ENCODE data around the gene SPATA22. TPM values are rescaled to one million over a fixed set of nuclear protein-coding genes. Genes with fewer than 3 reads are reported as not detected.
"Not testable (repeated sequence)": the region's sequence is repeated elsewhere in the genome, so short reads cannot be mapped to it uniquely, and the experiment has no call there.

SPATA22 gene
- total and polyA plus RNA-seq, 2 of the 4 experiments (the other 2 are of a cell fraction) = 0.18 to 0.29 TPM

DNA sequence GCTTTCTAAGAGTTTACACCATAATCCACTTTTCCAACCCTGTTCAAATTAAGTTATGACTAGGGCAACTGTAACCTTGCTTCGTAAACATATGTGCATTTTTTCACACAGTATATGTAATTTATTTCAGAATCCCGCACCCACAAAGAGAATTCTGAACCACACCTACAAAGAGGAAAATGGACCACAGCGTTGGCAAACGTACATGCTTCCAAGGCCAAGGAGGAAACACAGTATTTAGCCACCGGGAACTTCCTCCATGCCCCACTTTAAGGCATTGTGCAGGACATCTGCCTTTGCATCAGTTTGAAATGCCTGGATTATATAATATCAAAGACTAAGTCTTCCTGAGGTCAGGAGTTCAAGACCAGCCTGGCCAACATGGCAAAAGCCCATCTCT lies 2.1 kb downstream of the SPATA22 start:
- WGBS, 2 experiments (ENCODE audit: extremely low coverage in 2 of 2, insufficient read length in 1 of 2) = 80% methylated on average over 1 of the region's 5 CpGs; no CpG with 5 or more reads in 1 of the 2 experiments
- Histone ChIP-seq H3K18ac (ENCODE audit: low read depth, low read length) (no peak overlapping the region), H3K9me1 (ENCODE audit: insufficient read depth, low read length) (no peaks in the 10 kb centered on the region), H3K23ac (ENCODE audit: low read depth, low read length) (no peak overlapping the region), H2BK20ac (ENCODE audit: low read depth, low read length) (no peak overlapping the region), H2AK5ac (ENCODE audit: low read depth, low read length) (no peak overlapping the region), H3K27me3 (ENCODE audit: control insufficient read depth, insufficient read depth, low read length) (no peaks in the 10 kb centered on the region), H3K4me1 (ENCODE audit: control insufficient read depth, insufficient read depth, low read length) (no peaks in the 10 kb centered on the region), H3K56ac (ENCODE audit: extremely low read depth, insufficient read depth, low read length) (no peak overlapping the region), H4K8ac (ENCODE audit: low read depth in 2 of 2, low read length in 2 of 2) (no peak overlapping the region), H3K27ac (ENCODE audit: insufficient read depth, low read length) (no peak overlapping the region), H2BK120ac (ENCODE audit: low read depth, low read length) (no peak overlapping the region), H3K36me3 (ENCODE audit: control insufficient read depth, insufficient read depth, low read length) (no peaks in the 10 kb centered on the region), H4K91ac (ENCODE audit: insufficient read depth, low read depth, low read length) (no peak overlapping the region), H4K5ac (ENCODE audit: low read depth, low read length) (no peak overlapping the region), H2AFZ (replicated peaks; ENCODE audit: low read length, poor library complexity) (no peak overlapping the region), H3K4me2 (ENCODE audit: low read depth, low read length) (no peak overlapping the region), H3K9me3 (ENCODE audit: control insufficient read depth, insufficient read depth, low read length) (peaks cover 3% of the 10 kb centered on the region; the same call in 1 of the 2 replicates), H3K4ac (ENCODE audit: low read depth, low read length) (no peak overlapping the region), H3K4me3 (ENCODE audit: insufficient read depth, low read depth, low read length) (no peak overlapping the region), H3K79me1 (ENCODE audit: low read depth in 1 of 2, low read length in 2 of 2) (no peaks in the 10 kb centered on the region), H3K14ac (replicated peaks; ENCODE audit: low read depth, low read length) (no peak overlapping the region), H2BK15ac (ENCODE audit: low read depth, low read length) (no peak overlapping the region), H2BK5ac (ENCODE audit: low read depth, low read length, poor library complexity, severe bottlenecking) (no peak overlapping the region), H2AK9ac (replicated peaks; ENCODE audit: low read depth, low read length, poor library complexity) (no peak overlapping the region), H4K20me1 (ENCODE audit: insufficient read depth, low read length) (no peaks in the 10 kb centered on the region), H3K9ac (ENCODE audit: low read depth, low read length) (no peak overlapping the region)
- intact Hi-C loops (cut with micrococcal nuclease) = no loop called here
- no peak for DNase-seq
- dilution Hi-C loops (cut with HindIII; ENCODE audit: low sequenced_read_pairs, unreplicated experiment) = no loop called here
- in situ Hi-C loops (cut with MboI; ENCODE audit: low sequenced_read_pairs) = no loop called here
- BruUV-seq (replicated peaks) = no TSS peak
- CTCF ChIA-PET = no interaction called here
- no peak for ATAC-seq (ENCODE audit: low read depth)
- POLR2A ChIA-PET (ENCODE audit: unreplicated experiment) = no interaction called here
- TF ChIP-seq RAD21 (IDR thresholded peaks at IDR 0.05; ENCODE audit: low read length) (no peak), CEBPB (IDR thresholded peaks at IDR 0.05; ENCODE audit: low read depth, low read length) (no peak), FOS (IDR thresholded peaks at IDR 0.05; ENCODE audit: low read depth, low read length) (no peak), SMC3 (IDR thresholded peaks at IDR 0.05; ENCODE audit: low read depth, low read length) (no peak), MAZ (IDR thresholded peaks at IDR 0.05; ENCODE audit: borderline replicate concordance, low read depth, low read length) (no peak), RCOR1 (IDR thresholded peaks at IDR 0.05; ENCODE audit: insufficient replicate concordance, low read length) (no peak), MXI1 (IDR thresholded peaks at IDR 0.05; ENCODE audit: borderline replicate concordance, low read depth, low read length) (no peak)
- TF ChIP-seq, protein P1, sequence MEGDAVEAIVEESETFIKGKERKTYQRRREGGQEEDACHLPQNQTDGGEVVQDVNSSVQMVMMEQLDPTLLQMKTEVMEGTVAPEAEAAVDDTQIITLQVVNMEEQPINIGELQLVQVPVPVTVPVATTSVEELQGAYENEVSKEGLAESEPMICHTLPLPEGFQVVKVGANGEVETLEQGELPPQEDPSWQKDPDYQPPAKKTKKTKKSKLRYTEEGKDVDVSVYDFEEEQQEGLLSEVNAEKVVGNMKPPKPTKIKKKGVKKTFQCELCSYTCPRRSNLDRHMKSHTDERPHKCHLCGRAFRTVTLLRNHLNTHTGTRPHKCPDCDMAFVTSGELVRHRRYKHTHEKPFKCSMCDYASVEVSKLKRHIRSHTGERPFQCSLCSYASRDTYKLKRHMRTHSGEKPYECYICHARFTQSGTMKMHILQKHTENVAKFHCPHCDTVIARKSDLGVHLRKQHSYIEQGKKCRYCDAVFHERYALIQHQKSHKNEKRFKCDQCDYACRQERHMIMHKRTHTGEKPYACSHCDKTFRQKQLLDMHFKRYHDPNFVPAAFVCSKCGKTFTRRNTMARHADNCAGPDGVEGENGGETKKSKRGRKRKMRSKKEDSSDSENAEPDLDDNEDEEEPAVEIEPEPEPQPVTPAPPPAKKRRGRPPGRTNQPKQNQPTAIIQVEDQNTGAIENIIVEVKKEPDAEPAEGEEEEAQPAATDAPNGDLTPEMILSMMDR (conservative IDR thresholded peaks at IDR 0.05; ENCODE audit: low read depth, low read length) = no peak

DNA sequence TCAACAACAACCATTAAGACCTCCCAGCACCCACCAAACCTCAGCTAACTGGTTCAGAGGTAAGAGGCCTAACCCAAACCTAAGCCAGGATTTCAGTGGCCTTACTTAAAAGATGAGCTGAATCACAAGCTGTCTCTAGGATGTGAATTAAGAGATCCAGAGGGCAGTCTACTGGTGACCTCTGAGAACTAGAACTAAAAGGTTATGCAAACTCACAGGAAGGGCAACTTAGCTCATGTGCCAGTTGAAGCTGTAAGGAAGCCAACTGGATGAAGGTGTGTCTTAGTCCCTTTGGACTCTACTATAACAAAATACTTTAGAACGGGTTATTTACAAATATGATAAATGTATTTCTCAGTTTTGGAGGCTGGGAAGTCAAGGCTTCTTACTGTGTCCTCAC lies 5.3 kb downstream of the SPATA22 start:
- H4K5ac ChIP-seq (ENCODE audit: low read depth, low read length); H3K79me1 ChIP-seq (ENCODE audit: low read depth in 1 of 2, low read length in 2 of 2); H3K4me1 ChIP-seq (ENCODE audit: control insufficient read depth, insufficient read depth, low read length); BruUV-seq (replicated peaks); H3K14ac ChIP-seq (replicated peaks; ENCODE audit: low read depth, low read length); H3K18ac ChIP-seq (ENCODE audit: low read depth, low read length); intact Hi-C loops (cut with micrococcal nuclease); H2BK20ac ChIP-seq (ENCODE audit: low read depth, low read length); H2AFZ ChIP-seq (replicated peaks; ENCODE audit: low read length, poor library complexity); ATAC-seq (ENCODE audit: low read depth); H3K36me3 ChIP-seq (ENCODE audit: control insufficient read depth, insufficient read depth, low read length); dilution Hi-C loops (cut with HindIII; ENCODE audit: low sequenced_read_pairs, unreplicated experiment); H2BK5ac ChIP-seq (ENCODE audit: low read depth, low read length, poor library complexity, severe bottlenecking); H2BK120ac ChIP-seq (ENCODE audit: low read depth, low read length); H3K9me1 ChIP-seq (ENCODE audit: insufficient read depth, low read length); H4K91ac ChIP-seq (ENCODE audit: insufficient read depth, low read depth, low read length); H3K4ac ChIP-seq (ENCODE audit: low read depth, low read length); H2BK15ac ChIP-seq (ENCODE audit: low read depth, low read length); POLR2A ChIA-PET (ENCODE audit: unreplicated experiment); H3K9me3 ChIP-seq (ENCODE audit: control insufficient read depth, insufficient read depth, low read length); H3K56ac ChIP-seq (ENCODE audit: extremely low read depth, insufficient read depth, low read length); H3K27ac ChIP-seq (ENCODE audit: insufficient read depth, low read length); in situ Hi-C loops (cut with MboI; ENCODE audit: low sequenced_read_pairs); H2AK5ac ChIP-seq (ENCODE audit: low read depth, low read length); H3K9ac ChIP-seq (ENCODE audit: low read depth, low read length); H3K27me3 ChIP-seq (ENCODE audit: control insufficient read depth, insufficient read depth, low read length); H3K4me2 ChIP-seq (ENCODE audit: low read depth, low read length); H4K8ac ChIP-seq (ENCODE audit: low read depth in 2 of 2, low read length in 2 of 2); CTCF ChIA-PET; H3K23ac ChIP-seq (ENCODE audit: low read depth, low read length); H3K4me3 ChIP-seq (ENCODE audit: insufficient read depth, low read depth, low read length); H4K20me1 ChIP-seq (ENCODE audit: insufficient read depth, low read length); H2AK9ac ChIP-seq (replicated peaks; ENCODE audit: low read depth, low read length, poor library complexity); DNase-seq: not testable (repeated sequence)
- WGBS, 2 experiments (ENCODE audit: extremely low coverage in 2 of 2, insufficient read length in 1 of 2) = no CpG with 5 or more reads among the region's 1 CpG

Measured in IMR-90 (cell line).